GM12878 (cell line): Measurements from ENCODE around the gene WDR75. TPM values are rescaled to one million over a fixed set of nuclear protein-coding genes. Genes with fewer than 3 reads are reported as not detected.

Experiments used
- ATAC-seq: fragments of 200-7000 bp; cut with Tn5 transposase; 3 replicates; pipeline ENCODE4 v1.9.1; 2020; ENCODE audit warnings: mild to moderate bottlenecking, moderate library complexity
- BruUV-seq: library from RNA; stranded (reverse); fragments of 400-500 nt; replicated peaks from 2 replicates; lab custom pipeline; 2021; lab: Mats Ljungman, UMichigan
- CTCF ChIA-PET: fragments of 300-600 bp; sonication (Branson Sonifier 250); formaldehyde crosslinking; extraction: SDS; loops from one replicate; lab custom pipeline; 2021; ENCODE audit warnings: inconsistent platforms; lab: Yijun Ruan, JAX
- POLR2A ChIA-PET: fragments of 350-600 bp; formaldehyde crosslinking; extraction: SDS; loops from one replicate; lab custom pipeline; 2021; ENCODE audit warnings: inconsistent platforms; lab: Charles Lee
- RAD21 ChIA-PET: fragments of 300-600 bp; sonication (Branson Sonifier 250); formaldehyde crosslinking; loops from one replicate; lab custom pipeline; 2023; ENCODE audit warnings: antibody characterized with exemption; ENCODE audit not compliant: unreplicated experiment; lab: Charles Lee
- SMC1A ChIA-PET: fragments of 300-600 bp; sonication (Branson Sonifier 250); formaldehyde crosslinking; loops from one replicate; lab custom pipeline; 2023; ENCODE audit not compliant: unreplicated experiment, uncharacterized antibody; lab: Charles Lee
- DNase-seq: peaks from one replicate; pipeline ENCODE4 v3.0.0-alpha.2; 2011; ENCODE audit warnings: low read depth, low spot score
- FAIRE-seq: peaks from 3 replicates; lab custom pipeline; 2011; peaks lifted over from hg19 to GRCh38; lab: Jason Lieb, UNC
- H2AFZ ChIP-seq: 2 replicates; pipeline ENCODE4 v1.6.0; 2011; ENCODE audit warnings: low read depth, low read length, control low read depth; ENCODE audit not compliant: control insufficient read depth
- H3K27ac ChIP-seq: 2 replicates; pipeline ENCODE4 v1.5.1; 2011; ENCODE audit warnings: control low read depth; ENCODE audit not compliant: control insufficient read depth, insufficient read depth
- H3K27me3 ChIP-seq, 2 experiments: replicated peaks in 1 of 2; 2 replicates each; pipeline versions ENCODE4 v1.6.0 to v1.6.1; 2011; ENCODE audit warnings: low read length in 1 of 2; ENCODE audit not compliant: control insufficient read depth in 2 of 2, insufficient read depth in 2 of 2
- H3K36me3 ChIP-seq, 2 experiments: 2 replicates each; pipeline ENCODE4 v1.5.1; 2011; ENCODE audit warnings: low read length in 1 of 2; ENCODE audit not compliant: control insufficient read depth in 2 of 2, insufficient read depth in 2 of 2
- H3K4me1 ChIP-seq: 2 replicates; pipeline ENCODE4 v1.6.1; 2011; ENCODE audit warnings: mild to moderate bottlenecking, low read length, moderate library complexity, mixed read lengths; ENCODE audit not compliant: control insufficient read depth, insufficient read depth
- H3K4me2 ChIP-seq: 2 replicates; pipeline ENCODE4 v1.6.0; 2011; ENCODE audit warnings: control low read depth; ENCODE audit not compliant: control insufficient read depth, insufficient read depth
- H3K4me3 ChIP-seq: fragments of 200-600 bp; sonication (generic); 2 replicates; pipeline ENCODE4 v1.5.1; 2016
- H3K79me2 ChIP-seq: 2 replicates; pipeline ENCODE4 v1.6.0; 2011; ENCODE audit warnings: low read length; ENCODE audit not compliant: control insufficient read depth, insufficient read depth
- H3K9ac ChIP-seq: 2 replicates; pipeline ENCODE4 v1.8.0; 2011; ENCODE audit warnings: low read length, control low read depth, mixed read lengths; ENCODE audit not compliant: control insufficient read depth, insufficient read depth
- H3K9me3 ChIP-seq: replicated peaks from 3 replicates; pipeline ENCODE4 v1.5.1; 2011; ENCODE audit warnings: mild to moderate bottlenecking, low read length; ENCODE audit not compliant: control insufficient read depth, insufficient read depth
- H4K20me1 ChIP-seq: 2 replicates; pipeline ENCODE4 v1.6.0; 2011; ENCODE audit not compliant: control insufficient read depth, insufficient read depth
- BRCA1 ChIP-seq: IDR thresholded peaks from 2 replicates; pipeline ENCODE4 v1.6.1; 2011; ENCODE audit warnings: low read depth, low read length, improper control_type of control experiment
- HDAC6 ChIP-seq: fragments of 200-600 bp; sonication (generic); IDR thresholded peaks from one replicate; pipeline ENCODE4 v1.8.0; 2017; ENCODE audit warnings: antibody characterized with exemption; ENCODE audit not compliant: unreplicated experiment
- KLF5 ChIP-seq: fragments of 450-650 bp; IDR thresholded peaks from 2 replicates; pipeline ENCODE4 v1.6.1; 2014; ENCODE audit warnings: mild to moderate bottlenecking; ENCODE audit not compliant: partially characterized antibody
- LARP7 ChIP-seq: fragments of 450-650 bp; IDR thresholded peaks from 2 replicates; pipeline ENCODE4 v1.6.1; 2017; ENCODE audit warnings: mild to moderate bottlenecking
- MTA2 ChIP-seq: fragments of 450-650 bp; IDR thresholded peaks from 2 replicates; pipeline ENCODE4 v1.6.1; 2016; ENCODE audit warnings: low read depth, mild to moderate bottlenecking, moderate library complexity
- NRF1 ChIP-seq: conservative IDR thresholded peaks from 2 replicates; pipeline ENCODE4 v1.6.1; 2011; ENCODE audit warnings: mild to moderate bottlenecking, low read depth, low read length, improper control_type of control experiment
- PAX8 ChIP-seq: fragments of 450-650 bp; IDR thresholded peaks from 2 replicates; pipeline ENCODE4 v1.6.1; 2017; ENCODE audit warnings: mild to moderate bottlenecking, moderate library complexity
- SP1 ChIP-seq: IDR thresholded peaks from one replicate; pipeline ENCODE4 v1.6.1; 2011; ENCODE audit warnings: low read depth, low read length
- ZNF207 ChIP-seq: fragments of 450-650 bp; IDR thresholded peaks from 2 replicates; pipeline ENCODE4 v1.6.1; 2014; ENCODE audit warnings: antibody characterized with exemption, mild to moderate bottlenecking, borderline replicate concordance
- WGBS: methylation state at CpG from one replicate; pipeline ENCODE4 v1.1.6; 2016; ENCODE audit warnings: low lambda C conversion rate; ENCODE audit not compliant: insufficient replicate concordance, insufficient coverage; ENCODE audit errors: missing lambda C conversion rate; 5-methylcytosine and 5-hydroxymethylcytosine counted together
- in situ Hi-C: fragments of 300-500 bp; cut with MboI; formaldehyde crosslinking; loops from 9 replicates; pipeline ENCODE4 v1.14.3; 2018; ENCODE audit warnings: mixed read lengths
- intact Hi-C: fragments of 100-400 bp; cut with micrococcal nuclease; formaldehyde crosslinking; loops from one replicate; pipeline ENCODE4 v1.14.2; 2022; ENCODE audit not compliant: unreplicated experiment
- polyA plus RNA-seq, 11 experiments: library from polyadenylated mRNA; depleted of rRNA in 4 of 11; unstranded in 6 of 11; stranded (reverse) in 5 of 11; fragments of >200 nt; fragmentation: Nextera tagmentation in 4 of 11; fragmentation: Illumina TruSeq in 1 of 11; extraction: Ambion mirVana in 4 of 11; extraction: Trizol in 1 of 11; gene quantifications; 1 replicate in 1 of 11; 2 replicates in 10 of 11; pipeline versions ENCODE4 v1.2.1 to v1.2.3, GENCODE V29; 2011 to 2016; ENCODE audit warnings: inconsistent platforms in 2 of 11, missing spikeins in 2 of 11, low read depth in 1 of 11
- total RNA-seq, 4 experiments: library from RNA; depleted of rRNA in 3 of 4; stranded (reverse); fragments of >200 nt in 3 of 4; fragmentation: Illumina TruSeq in 1 of 4; extraction: Trizol in 1 of 4; gene quantifications; 2 replicates each; pipeline versions ENCODE4 v1.2.1 to v1.2.3, GENCODE V29; 2013 to 2021
- TF ChIP-seq, protein P1 (sequence below): IDR thresholded peaks from 2 replicates; pipeline ENCODE4 v1.6.1; 2012; ENCODE audit warnings: improper control_type of control experiment, low read depth, low read length; ENCODE audit not compliant: insufficient replicate concordance
- TF ChIP-seq, protein P2 (sequence below): fragments of 450-650 bp; IDR thresholded peaks from 2 replicates; pipeline ENCODE4 v1.6.1; 2017; ENCODE audit warnings: mild to moderate bottlenecking, moderate library complexity

The WDR75 gene
- total and polyA plus RNA-seq, 10 of the 15 experiments (the other 5 are each of a cell fraction or from before 2014, with no cell fraction given) = 53.1 to 98.5 (median 71.5) TPM

DNA sequence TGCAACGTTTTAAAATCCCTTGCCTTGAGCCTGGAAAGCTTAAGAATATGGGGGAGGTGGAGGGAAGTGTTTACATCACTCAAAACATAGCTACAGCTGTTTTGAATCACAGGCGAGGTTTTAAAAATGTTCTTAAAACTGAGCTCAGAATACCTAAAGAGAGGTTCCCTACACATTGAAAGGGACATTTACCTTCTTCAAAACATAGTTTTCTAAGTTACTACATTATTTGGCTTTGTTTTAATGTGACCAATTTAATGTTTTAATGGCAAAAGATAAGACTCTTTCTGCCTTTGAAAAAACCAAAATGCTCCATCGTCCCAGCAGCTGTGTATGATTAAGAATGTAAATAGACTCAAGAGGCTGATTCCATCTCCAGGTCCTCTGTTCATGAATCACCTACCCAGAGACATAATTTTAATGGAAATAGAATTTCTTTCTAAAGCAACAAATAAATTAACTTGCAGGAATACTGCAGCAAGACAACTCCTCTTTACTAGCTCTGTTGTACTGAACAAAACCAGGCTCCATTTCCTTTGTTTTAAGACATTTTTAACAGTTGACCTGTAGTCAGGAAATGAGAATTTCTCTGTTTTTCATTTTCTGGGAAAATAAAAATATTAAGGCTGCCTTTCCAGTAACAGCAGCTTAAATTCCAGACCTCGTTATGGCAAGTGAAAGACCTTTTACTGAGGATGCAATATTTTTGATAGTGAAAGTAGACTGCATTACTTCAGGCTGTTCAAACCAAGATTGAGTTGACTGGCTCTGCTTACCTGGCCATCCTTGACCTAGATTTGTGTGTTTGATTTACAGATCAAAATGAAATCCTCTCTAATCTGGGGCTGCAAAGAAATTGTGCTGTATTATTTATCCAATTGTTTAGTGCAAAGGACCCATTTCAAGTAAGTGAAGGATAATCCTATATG is 33.7 kb upstream of the WDR75 start (continued):
- no peak for TF ChIP-seq HDAC6
- no peak for TF ChIP-seq PAX8
- no peak for TF ChIP-seq MTA2
- TF ChIP-seq, protein P1, sequence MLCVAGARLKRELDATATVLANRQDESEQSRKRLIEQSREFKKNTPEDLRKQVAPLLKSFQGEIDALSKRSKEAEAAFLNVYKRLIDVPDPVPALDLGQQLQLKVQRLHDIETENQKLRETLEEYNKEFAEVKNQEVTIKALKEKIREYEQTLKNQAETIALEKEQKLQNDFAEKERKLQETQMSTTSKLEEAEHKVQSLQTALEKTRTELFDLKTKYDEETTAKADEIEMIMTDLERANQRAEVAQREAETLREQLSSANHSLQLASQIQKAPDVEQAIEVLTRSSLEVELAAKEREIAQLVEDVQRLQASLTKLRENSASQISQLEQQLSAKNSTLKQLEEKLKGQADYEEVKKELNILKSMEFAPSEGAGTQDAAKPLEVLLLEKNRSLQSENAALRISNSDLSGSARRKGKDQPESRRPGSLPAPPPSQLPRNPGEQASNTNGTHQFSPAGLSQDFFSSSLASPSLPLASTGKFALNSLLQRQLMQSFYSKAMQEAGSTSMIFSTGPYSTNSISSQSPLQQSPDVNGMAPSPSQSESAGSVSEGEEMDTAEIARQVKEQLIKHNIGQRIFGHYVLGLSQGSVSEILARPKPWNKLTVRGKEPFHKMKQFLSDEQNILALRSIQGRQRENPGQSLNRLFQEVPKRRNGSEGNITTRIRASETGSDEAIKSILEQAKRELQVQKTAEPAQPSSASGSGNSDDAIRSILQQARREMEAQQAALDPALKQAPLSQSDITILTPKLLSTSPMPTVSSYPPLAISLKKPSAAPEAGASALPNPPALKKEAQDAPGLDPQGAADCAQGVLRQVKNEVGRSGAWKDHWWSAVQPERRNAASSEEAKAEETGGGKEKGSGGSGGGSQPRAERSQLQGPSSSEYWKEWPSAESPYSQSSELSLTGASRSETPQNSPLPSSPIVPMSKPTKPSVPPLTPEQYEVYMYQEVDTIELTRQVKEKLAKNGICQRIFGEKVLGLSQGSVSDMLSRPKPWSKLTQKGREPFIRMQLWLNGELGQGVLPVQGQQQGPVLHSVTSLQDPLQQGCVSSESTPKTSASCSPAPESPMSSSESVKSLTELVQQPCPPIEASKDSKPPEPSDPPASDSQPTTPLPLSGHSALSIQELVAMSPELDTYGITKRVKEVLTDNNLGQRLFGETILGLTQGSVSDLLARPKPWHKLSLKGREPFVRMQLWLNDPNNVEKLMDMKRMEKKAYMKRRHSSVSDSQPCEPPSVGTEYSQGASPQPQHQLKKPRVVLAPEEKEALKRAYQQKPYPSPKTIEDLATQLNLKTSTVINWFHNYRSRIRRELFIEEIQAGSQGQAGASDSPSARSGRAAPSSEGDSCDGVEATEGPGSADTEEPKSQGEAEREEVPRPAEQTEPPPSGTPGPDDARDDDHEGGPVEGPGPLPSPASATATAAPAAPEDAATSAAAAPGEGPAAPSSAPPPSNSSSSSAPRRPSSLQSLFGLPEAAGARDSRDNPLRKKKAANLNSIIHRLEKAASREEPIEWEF = no peak
- TF ChIP-seq KLF5 = no peak

DNA sequence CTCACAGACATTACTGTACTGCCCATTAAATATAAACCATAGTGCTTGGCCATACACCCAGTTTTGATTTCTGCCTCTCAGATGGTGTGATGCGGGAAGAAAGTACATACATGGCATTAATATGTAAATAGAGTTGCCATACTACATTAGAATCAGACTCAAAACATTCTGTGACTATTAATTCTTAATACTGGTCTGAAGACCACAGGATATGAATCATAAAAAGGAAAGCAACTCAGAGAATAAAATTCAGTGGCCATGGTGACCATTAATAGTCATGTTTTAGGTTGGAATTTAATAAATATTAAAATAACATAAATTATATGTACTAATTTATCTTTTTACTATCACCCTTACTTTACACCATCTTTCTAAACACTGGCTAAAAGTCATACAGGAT is 33.0 kb upstream of the WDR75 start:
- WGBS = 0% methylated on average over 1 of the region's 1 CpG
- no peak overlapping the region for H3K9ac ChIP-seq
- H3K4me2 ChIP-seq = no peak overlapping the region
- TF ChIP-seq ZNF207 (no peak), LARP7 (no peak), MTA2 (no peak), SP1 (no peak), BRCA1 (no peak), NRF1 (no peak)
- TF ChIP-seq, protein P2, sequence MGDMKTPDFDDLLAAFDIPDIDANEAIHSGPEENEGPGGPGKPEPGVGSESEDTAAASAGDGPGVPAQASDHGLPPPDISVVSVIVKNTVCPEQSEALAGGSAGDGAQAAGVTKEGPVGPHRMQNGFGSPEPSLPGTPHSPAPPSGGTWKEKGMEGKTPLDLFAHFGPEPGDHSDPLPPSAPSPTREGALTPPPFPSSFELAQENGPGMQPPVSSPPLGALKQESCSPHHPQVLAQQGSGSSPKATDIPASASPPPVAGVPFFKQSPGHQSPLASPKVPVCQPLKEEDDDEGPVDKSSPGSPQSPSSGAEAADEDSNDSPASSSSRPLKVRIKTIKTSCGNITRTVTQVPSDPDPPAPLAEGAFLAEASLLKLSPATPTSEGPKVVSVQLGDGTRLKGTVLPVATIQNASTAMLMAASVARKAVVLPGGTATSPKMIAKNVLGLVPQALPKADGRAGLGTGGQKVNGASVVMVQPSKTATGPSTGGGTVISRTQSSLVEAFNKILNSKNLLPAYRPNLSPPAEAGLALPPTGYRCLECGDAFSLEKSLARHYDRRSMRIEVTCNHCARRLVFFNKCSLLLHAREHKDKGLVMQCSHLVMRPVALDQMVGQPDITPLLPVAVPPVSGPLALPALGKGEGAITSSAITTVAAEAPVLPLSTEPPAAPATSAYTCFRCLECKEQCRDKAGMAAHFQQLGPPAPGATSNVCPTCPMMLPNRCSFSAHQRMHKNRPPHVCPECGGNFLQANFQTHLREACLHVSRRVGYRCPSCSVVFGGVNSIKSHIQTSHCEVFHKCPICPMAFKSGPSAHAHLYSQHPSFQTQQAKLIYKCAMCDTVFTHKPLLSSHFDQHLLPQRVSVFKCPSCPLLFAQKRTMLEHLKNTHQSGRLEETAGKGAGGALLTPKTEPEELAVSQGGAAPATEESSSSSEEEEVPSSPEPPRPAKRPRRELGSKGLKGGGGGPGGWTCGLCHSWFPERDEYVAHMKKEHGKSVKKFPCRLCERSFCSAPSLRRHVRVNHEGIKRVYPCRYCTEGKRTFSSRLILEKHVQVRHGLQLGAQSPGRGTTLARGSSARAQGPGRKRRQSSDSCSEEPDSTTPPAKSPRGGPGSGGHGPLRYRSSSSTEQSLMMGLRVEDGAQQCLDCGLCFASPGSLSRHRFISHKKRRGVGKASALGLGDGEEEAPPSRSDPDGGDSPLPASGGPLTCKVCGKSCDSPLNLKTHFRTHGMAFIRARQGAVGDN = no peak

More for the DNA sequence above, 33.0 kb upstream of the WDR75 start:
- ChIA-PET CTCF (interaction anchor here (1.2 to 2.8 kb wide), 4 partner anchors 264 to 430 kb away, joined by 4 to 13 read pairs (median 6); no protein-coding TSS in a partner anchor), RAD21 (interaction anchor here (1.9 kb wide), 1 partner anchor 884 kb away, joined by 6 read pairs; no protein-coding TSS in a partner anchor), SMC1A (interaction anchor here (0.7 to 2.2 kb wide), 6 partner anchors 9 to 325 kb away, joined by 3 to 10 read pairs (median 3); no protein-coding TSS in a partner anchor), POLR2A (no interaction called here)
- no peaks in the 10 kb centered on the region for H3K4me1 ChIP-seq
- H3K27ac ChIP-seq = no peak overlapping the region
- no peaks in the 10 kb centered on the region for H3K9me3 ChIP-seq
- no peak for FAIRE-seq
- H3K4me3 ChIP-seq = no peak overlapping the region
- DNase-seq = no peak
- H3K36me3 ChIP-seq = no peaks in the 10 kb centered on the region
- H4K20me1 ChIP-seq = no peaks in the 10 kb centered on the region
- intact Hi-C loops = no loop called here
- no TSS peak for BruUV-seq
- in situ Hi-C loops = no loop called here
- ATAC-seq = peak; percentile 22; the same call in 2 of the 3 replicates
- H2AFZ ChIP-seq = no peak overlapping the region
- H3K27me3 ChIP-seq = no peaks in the 10 kb centered on the region
- no peaks in the 10 kb centered on the region for H3K79me2 ChIP-seq
